ENCODE measurements around the gene C16orf54. TPM values are rescaled to one million over a fixed set of nuclear protein-coding genes. Genes with fewer than 3 reads are reported as not detected.

The C16orf54 gene
- total and polyA plus RNA-seq, 9 of the 15 experiments (the other 6 are each of a cell fraction or from before 2014, with no cell fraction given): 0.09 TPM; not detected in 8

DNA sequence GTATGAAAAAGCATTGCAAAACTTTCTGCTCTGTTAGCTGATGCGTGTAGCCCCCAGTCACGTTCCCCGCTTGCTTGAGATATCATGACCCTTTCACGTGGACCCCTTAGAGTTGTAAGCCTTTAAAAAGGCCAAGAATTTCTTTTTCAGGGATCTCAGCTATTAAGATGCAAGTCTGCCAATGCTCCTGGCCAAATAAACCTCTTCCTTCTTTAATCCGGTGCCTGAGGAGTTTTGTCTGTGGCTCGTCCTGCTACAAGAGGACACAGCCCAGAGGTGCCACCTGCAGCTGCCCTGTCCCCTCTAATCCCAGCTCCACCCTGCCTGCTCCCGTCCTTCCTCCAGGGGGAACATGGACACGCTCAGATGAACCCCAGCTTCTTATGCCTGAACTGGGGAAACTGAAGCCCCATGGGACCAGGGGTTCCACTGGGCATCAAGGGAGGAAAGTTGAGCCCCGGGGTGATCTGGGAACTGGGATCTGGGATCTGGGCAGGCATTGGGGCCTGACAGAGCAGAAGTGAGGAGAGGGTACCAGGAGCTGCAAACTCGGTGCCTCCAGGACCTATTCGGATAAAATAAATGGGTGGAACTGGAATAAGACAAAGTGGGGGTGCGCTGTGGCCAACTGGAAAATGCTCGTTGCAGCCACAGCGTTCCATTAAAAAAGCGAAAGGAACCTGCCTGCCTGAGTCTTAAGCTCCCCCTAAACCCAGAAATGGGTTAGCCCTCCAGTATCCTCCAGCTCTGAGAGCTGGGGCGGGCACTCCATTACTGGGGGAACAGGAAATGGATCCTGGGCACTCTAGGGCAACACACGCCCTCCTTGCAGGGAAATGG is 47.1 kb downstream of the C16orf54 start:
- no peaks in the 10 kb centered on the region for H3K9me3 ChIP-seq (replicated peaks; ENCODE audit: control insufficient read depth, insufficient read depth, low read depth, low read length)
- H3K4me1 ChIP-seq (replicated peaks in 1 of 2; ENCODE audit: control insufficient read depth in 2 of 2, insufficient read depth in 2 of 2, low read length in 2 of 2): peaks cover 24 to 32% of the 10 kb centered on the region in 2 experiments
- POLR2A ChIA-PET: interaction anchor here (0.6 to 2.2 kb wide), 14 partner anchors 9 to 320 kb away, joined by 3 to 13 read pairs (median 4); partner anchors contain the start of genes MAZ, QPRT and TAOK2
- no peaks in the 10 kb centered on the region; the same call in 1 of the 3 replicates for H3K79me2 ChIP-seq (ENCODE audit: control insufficient read depth, insufficient read depth, low read length)
- H3K4me2 ChIP-seq (ENCODE audit: insufficient read depth, low read length): peak overlapping the region; percentile 26; the same call in 1 of the 2 replicates
- intact Hi-C loops (cut with micrococcal nuclease): loop anchor here (5.0 kb wide), 1 partner anchor 36 kb away; the partner anchor contains the start of gene SPN
- 69% methylated on average over 17 of the region's 17 CpGs for WGBS (ENCODE audit: insufficient coverage, low coverage, missing lambda C conversion rate)
- no peaks in the 10 kb centered on the region for H3K27me3 ChIP-seq (ENCODE audit: control insufficient read depth in 2 of 2, insufficient read depth in 2 of 2, low read length in 2 of 2)
- no peak overlapping the region; a peak in 1 of 4 replicates for H3K9ac ChIP-seq (ENCODE audit: insufficient read depth in 1 of 2, low read depth in 2 of 2, low read length in 2 of 2)
- H4K20me1 ChIP-seq (replicated peaks; ENCODE audit: control insufficient read depth, insufficient read depth, low read length): no peaks in the 10 kb centered on the region
- peaks cover 27% of the 10 kb centered on the region; the same call in 1 of the 3 replicates for H3K36me3 ChIP-seq (ENCODE audit: control insufficient read depth, insufficient read depth, low read length)
- no peak overlapping the region for H2AFZ ChIP-seq (ENCODE audit: low read depth, low read length)
- no TSS peak for BruUV-seq (replicated peaks)
- in situ Hi-C loops (cut with MboI): loop anchor here (10.0 kb wide), 1 partner anchor 326 kb away; the partner anchor contains the start of gene C16orf92
- H3K4me3 ChIP-seq: no peak overlapping the region
- H3K27ac ChIP-seq (ENCODE audit: extremely low read depth, low read depth, low read length): no peak overlapping the region
- ATAC-seq (no peak; the same call in 2 of the 3 replicates), FAIRE-seq (peak; percentile 42), DNase-seq (ENCODE audit: extremely low read depth in 1 of 4, low spot score in 3 of 4) (no peak)
- no peaks in the 10 kb centered on the region for H3K9me1 ChIP-seq (ENCODE audit: control insufficient read depth, insufficient read depth, low read length)
- CTCF ChIA-PET (ENCODE audit: low intra/inter-chr PET ratio): no interaction called here
- TF ChIP-seq CBX1 (IDR thresholded peaks at IDR 0.05; ENCODE audit: low read depth) (0 out of 2 replicates have a peak, but pooled peaks have one; percentile 55), PHB2 (IDR thresholded peaks at IDR 0.05; ENCODE audit: low read depth) (no peak), FOXJ3 (CRISPR knock-in tag; IDR thresholded peaks at IDR 0.05) (no peak), TRIM28 (IDR thresholded peaks at IDR 0.05) (peak; percentile 60; the same call in 1 of the 2 replicates), FOXJ2 (tag; IDR thresholded peaks at IDR 0.05) (no peak), NCOA2 (IDR thresholded peaks at IDR 0.05; ENCODE audit: partially characterized antibody in 2 of 2) (no peak), POLR2A (conservative IDR thresholded peaks at IDR 0.05) (peak; percentile 37; the same call in 1 of the 2 replicates), TOE1 (IDR thresholded peaks at IDR 0.05; ENCODE audit: borderline replicate concordance) (no peak), TOE1 (CRISPR knock-in tag; IDR thresholded peaks at IDR 0.05; ENCODE audit: borderline replicate concordance, low read depth) (no peak), SNRNP70 (optimal IDR thresholded peaks at IDR 0.05; ENCODE audit: low read depth, low read length) (no peak), POLR2G (IDR thresholded peaks at IDR 0.05; ENCODE audit: low read depth, low read length) (peak; percentile 25; the same call in 1 of the 2 replicates), CHCHD3 (CRISPR knock-in tag; IDR thresholded peaks at IDR 0.05) (no peak), ZNF184 (CRISPR knock-in tag; IDR thresholded peaks at IDR 0.05) (no peak), SMARCA5 (IDR thresholded peaks at IDR 0.05) (no peak), RBM22 (IDR thresholded peaks at IDR 0.05; ENCODE audit: low read depth, low read length, poor library complexity, severe bottlenecking) (no peak), CREB1 (IDR thresholded peaks at IDR 0.05) (no peak), CREB1 (CRISPR knock-in tag; IDR thresholded peaks at IDR 0.05) (no peak)
- TF ChIP-seq, protein P1, sequence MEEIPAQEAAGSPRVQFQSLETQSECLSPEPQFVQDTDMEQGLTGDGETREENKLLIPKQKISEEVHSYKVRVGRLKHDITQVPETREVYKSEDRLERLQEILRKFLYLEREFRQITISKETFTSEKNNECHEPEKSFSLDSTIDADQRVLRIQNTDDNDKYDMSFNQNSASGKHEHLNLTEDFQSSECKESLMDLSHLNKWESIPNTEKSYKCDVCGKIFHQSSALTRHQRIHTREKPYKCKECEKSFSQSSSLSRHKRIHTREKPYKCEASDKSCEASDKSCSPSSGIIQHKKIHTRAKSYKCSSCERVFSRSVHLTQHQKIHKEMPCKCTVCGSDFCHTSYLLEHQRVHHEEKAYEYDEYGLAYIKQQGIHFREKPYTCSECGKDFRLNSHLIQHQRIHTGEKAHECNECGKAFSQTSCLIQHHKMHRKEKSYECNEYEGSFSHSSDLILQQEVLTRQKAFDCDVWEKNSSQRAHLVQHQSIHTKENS (CRISPR knock-in tag; IDR thresholded peaks at IDR 0.05): no peak
- TF ChIP-seq, protein P2, sequence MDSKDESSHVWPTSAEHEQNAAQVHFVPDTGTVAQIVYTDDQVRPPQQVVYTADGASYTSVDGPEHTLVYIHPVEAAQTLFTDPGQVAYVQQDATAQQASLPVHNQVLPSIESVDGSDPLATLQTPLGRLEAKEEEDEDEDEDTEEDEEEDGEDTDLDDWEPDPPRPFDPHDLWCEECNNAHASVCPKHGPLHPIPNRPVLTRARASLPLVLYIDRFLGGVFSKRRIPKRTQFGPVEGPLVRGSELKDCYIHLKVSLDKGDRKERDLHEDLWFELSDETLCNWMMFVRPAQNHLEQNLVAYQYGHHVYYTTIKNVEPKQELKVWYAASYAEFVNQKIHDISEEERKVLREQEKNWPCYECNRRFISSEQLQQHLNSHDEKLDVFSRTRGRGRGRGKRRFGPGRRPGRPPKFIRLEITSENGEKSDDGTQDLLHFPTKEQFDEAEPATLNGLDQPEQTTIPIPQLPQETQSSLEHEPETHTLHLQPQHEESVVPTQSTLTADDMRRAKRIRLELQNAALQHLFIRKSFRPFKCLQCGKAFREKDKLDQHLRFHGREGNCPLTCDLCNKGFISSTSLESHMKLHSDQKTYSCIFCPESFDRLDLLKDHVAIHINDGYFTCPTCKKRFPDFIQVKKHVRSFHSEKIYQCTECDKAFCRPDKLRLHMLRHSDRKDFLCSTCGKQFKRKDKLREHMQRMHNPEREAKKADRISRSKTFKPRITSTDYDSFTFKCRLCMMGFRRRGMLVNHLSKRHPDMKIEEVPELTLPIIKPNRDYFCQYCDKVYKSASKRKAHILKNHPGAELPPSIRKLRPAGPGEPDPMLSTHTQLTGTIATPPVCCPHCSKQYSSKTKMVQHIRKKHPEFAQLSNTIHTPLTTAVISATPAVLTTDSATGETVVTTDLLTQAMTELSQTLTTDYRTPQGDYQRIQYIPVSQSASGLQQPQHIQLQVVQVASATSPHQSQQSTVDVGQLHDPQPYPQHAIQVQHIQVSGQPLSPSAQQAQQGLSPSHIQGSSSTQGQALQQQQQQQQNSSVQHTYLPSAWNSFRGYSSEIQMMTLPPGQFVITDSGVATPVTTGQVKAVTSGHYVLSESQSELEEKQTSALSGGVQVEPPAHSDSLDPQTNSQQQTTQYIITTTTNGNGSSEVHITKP (IDR thresholded peaks at IDR 0.05; ENCODE audit: partially characterized antibody): peak; percentile 92
